ENCODE results near the gene FXN. TPM values are rescaled to one million over a fixed set of nuclear protein-coding genes. Genes with fewer than 3 reads are reported as not detected.

Gene FXN
- total RNA-seq, 1 donor from 2014 or later: 7.1 TPM

DNA sequence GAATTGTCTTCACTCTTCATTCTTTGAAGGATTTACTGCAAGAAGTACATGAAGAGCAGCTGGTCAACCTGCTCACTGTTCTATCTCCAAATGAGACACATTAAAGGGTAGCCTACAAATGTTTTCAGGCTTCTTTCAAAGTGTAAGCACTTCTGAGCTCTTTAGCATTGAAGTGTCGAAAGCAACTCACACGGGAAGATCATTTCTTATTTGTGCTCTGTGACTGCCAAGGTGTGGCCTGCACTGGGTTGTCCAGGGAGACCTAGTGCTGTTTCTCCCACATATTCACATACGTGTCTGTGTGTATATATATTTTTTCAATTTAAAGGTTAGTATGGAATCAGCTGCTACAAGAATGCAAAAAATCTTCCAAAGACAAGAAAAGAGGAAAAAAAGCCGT lies 37.6 kb downstream of the FXN start:
- Mint-ChIP-seq H3K9me3 (ENCODE audit: unreplicated experiment) (no peaks in the 10 kb centered on the region), H3K4me3 (ENCODE audit: unreplicated experiment) (no peak overlapping the region), H3K27me3 (ENCODE audit: unreplicated experiment) (peaks cover 1% of the 10 kb centered on the region), H3K4me1 (ENCODE audit: low read depth, unreplicated experiment) (no peaks in the 10 kb centered on the region), H3K36me3 (ENCODE audit: unreplicated experiment) (no peaks in the 10 kb centered on the region), H3K27ac (ENCODE audit: unreplicated experiment) (no peak overlapping the region)
- no peak for DNase-seq
- TF ChIP-seq, protein P1, sequence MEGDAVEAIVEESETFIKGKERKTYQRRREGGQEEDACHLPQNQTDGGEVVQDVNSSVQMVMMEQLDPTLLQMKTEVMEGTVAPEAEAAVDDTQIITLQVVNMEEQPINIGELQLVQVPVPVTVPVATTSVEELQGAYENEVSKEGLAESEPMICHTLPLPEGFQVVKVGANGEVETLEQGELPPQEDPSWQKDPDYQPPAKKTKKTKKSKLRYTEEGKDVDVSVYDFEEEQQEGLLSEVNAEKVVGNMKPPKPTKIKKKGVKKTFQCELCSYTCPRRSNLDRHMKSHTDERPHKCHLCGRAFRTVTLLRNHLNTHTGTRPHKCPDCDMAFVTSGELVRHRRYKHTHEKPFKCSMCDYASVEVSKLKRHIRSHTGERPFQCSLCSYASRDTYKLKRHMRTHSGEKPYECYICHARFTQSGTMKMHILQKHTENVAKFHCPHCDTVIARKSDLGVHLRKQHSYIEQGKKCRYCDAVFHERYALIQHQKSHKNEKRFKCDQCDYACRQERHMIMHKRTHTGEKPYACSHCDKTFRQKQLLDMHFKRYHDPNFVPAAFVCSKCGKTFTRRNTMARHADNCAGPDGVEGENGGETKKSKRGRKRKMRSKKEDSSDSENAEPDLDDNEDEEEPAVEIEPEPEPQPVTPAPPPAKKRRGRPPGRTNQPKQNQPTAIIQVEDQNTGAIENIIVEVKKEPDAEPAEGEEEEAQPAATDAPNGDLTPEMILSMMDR (IDR thresholded peaks at IDR 0.05; ENCODE audit: partially characterized antibody, unreplicated experiment): no peak

DNA sequence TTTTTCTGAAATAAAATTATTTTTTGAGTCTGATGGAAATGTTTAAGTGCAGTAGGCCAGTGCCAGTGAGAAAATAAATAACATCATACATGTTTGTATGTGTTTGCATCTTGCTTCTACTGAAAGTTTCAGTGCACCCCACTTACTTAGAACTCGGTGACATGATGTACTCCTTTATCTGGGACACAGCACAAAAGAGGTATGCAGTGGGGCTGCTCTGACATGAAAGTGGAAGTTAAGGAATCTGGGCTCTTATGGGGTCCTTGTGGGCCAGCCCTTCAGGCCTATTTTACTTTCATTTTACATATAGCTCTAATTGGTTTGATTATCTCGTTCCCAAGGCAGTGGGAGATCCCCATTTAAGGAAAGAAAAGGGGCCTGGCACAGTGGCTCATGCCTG lies 39.2 kb downstream of the FXN start:
- Mint-ChIP-seq H3K9me3 (ENCODE audit: unreplicated experiment) (no peaks in the 10 kb centered on the region), H3K36me3 (ENCODE audit: unreplicated experiment) (no peaks in the 10 kb centered on the region), H3K4me1 (ENCODE audit: low read depth, unreplicated experiment) (no peaks in the 10 kb centered on the region), H3K4me3 (ENCODE audit: unreplicated experiment) (no peak overlapping the region), H3K27ac (ENCODE audit: unreplicated experiment) (no peak overlapping the region), H3K27me3 (ENCODE audit: unreplicated experiment) (peaks cover 1% of the 10 kb centered on the region)
- TF ChIP-seq, protein P1 (IDR thresholded peaks at IDR 0.05; ENCODE audit: partially characterized antibody, unreplicated experiment): no peak
- DNase-seq: no peak

DNA sequence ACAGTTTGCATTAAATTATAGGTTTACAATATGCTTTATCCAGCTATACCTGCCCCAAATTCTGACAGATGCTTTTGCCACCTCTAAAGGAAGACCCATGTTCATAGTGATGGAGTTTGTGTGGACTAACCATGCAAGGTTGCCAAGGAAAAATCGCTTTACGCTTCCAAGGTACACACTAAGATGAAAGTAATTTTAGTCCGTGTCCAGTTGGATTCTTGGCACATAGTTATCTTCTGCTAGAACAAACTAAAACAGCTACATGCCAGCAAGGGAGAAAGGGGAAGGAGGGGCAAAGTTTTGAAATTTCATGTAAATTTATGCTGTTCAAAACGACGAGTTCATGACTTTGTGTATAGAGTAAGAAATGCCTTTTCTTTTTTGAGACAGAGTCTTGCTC lies 41.0 kb downstream of the FXN start:
- Mint-ChIP-seq H3K4me3 (ENCODE audit: unreplicated experiment) (no peak overlapping the region), H3K4me1 (ENCODE audit: low read depth, unreplicated experiment) (no peaks in the 10 kb centered on the region), H3K36me3 (ENCODE audit: unreplicated experiment) (no peaks in the 10 kb centered on the region), H3K9me3 (ENCODE audit: unreplicated experiment) (peaks cover 2% of the 10 kb centered on the region), H3K27me3 (ENCODE audit: unreplicated experiment) (peaks cover 1% of the 10 kb centered on the region), H3K27ac (ENCODE audit: unreplicated experiment) (no peak overlapping the region)
- TF ChIP-seq, protein P1 (IDR thresholded peaks at IDR 0.05; ENCODE audit: partially characterized antibody, unreplicated experiment): no peak
- no peak for DNase-seq

DNA sequence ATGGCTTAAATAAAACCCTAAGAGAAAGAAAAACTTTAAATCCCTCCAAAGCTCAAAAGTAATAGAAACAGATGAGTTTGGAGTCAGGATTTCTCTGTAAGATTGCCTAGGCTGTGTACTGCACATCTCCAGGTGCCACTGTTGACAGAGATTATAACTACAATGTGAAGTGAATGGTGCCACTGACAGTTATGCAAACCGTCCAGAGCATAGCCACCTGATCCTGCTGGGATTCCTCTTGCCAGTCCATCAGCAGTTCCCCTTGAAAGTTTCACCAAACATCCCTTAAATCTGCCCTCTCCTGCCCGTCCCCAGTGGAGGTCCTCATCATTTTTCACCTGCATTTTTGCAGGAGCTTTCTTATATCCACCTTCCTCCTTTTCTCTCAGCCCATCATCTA lies 42.5 kb downstream of the FXN start:
- DNase-seq: no peak
- no peaks in the 10 kb centered on the region for H3K4me1 Mint-ChIP-seq (ENCODE audit: low read depth, unreplicated experiment)
- H3K9me3 Mint-ChIP-seq (ENCODE audit: unreplicated experiment): peaks cover 2% of the 10 kb centered on the region
- H3K27me3 Mint-ChIP-seq (ENCODE audit: unreplicated experiment): no peaks in the 10 kb centered on the region
- no peak overlapping the region for H3K27ac Mint-ChIP-seq (ENCODE audit: unreplicated experiment)
- H3K4me3 Mint-ChIP-seq (ENCODE audit: unreplicated experiment): no peak overlapping the region
- H3K36me3 Mint-ChIP-seq (ENCODE audit: unreplicated experiment): no peaks in the 10 kb centered on the region
- TF ChIP-seq, protein P1 (IDR thresholded peaks at IDR 0.05; ENCODE audit: partially characterized antibody, unreplicated experiment): no peak

DNA sequence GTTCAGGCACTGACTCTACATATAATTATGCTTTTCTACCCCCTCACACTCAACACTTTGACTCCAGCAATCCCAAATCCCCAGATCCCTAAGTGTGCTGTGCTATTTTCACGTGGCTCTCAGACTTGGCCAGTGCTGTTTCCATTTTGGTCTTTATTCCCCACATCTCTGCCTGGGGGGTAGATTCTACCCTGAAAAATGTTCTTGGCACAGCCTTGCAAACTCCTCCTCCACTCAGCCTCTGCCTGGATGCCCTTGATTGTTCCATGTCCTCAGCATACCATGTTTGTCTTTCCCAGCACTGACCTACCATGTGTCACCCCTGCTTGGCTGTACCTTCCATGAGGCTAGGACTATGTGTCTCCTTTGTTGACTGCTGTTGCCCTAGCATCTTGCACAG lies 43.0 kb downstream of the FXN start:
- H3K27me3 Mint-ChIP-seq (ENCODE audit: unreplicated experiment): no peaks in the 10 kb centered on the region
- no peak overlapping the region for H3K27ac Mint-ChIP-seq (ENCODE audit: unreplicated experiment)
- H3K4me1 Mint-ChIP-seq (ENCODE audit: low read depth, unreplicated experiment): no peaks in the 10 kb centered on the region
- no peak overlapping the region for H3K4me3 Mint-ChIP-seq (ENCODE audit: unreplicated experiment)
- DNase-seq: no peak
- TF ChIP-seq, protein P1 (IDR thresholded peaks at IDR 0.05; ENCODE audit: partially characterized antibody, unreplicated experiment): no peak
- peaks cover 2% of the 10 kb centered on the region for H3K9me3 Mint-ChIP-seq (ENCODE audit: unreplicated experiment)
- no peaks in the 10 kb centered on the region for H3K36me3 Mint-ChIP-seq (ENCODE audit: unreplicated experiment)

All from glutamatergic neuron (in vitro differentiated cells).